Measurements from ENCODE around the gene RELB.

DNA sequence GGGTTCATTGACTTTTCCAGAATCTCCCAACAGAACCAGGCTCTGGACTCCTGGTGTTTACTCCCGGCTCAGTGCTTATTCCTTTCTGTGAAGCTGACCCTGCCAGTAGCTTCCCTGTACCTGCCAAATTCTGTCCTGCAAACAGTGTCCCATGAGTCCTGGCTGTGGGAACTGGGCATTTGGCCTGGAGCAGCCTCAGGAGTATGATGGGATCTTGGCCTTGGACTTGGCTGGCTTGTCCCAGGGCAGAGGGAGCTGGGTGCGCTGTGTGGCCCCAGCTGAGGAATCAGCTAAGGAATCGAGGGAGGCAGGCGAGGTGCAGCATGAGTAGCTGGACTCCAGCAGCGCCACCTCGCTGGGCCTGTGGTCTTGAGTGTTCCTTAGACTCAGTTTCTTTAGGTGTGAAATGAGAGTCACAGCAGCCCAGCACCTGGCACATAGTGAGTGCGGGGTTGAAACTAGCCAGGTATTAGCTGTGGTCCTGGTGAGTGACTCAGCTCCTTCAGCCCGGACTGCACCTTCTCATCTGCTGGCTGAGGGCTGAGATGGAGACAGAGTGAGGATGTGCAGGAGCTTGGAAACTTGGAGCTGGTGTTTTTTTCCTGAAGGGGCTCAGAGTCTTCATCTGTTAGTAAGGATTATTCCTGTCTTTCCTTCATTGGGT, 47.9 kb downstream of the RELB start:
- TF ChIP-seq, protein P1, sequence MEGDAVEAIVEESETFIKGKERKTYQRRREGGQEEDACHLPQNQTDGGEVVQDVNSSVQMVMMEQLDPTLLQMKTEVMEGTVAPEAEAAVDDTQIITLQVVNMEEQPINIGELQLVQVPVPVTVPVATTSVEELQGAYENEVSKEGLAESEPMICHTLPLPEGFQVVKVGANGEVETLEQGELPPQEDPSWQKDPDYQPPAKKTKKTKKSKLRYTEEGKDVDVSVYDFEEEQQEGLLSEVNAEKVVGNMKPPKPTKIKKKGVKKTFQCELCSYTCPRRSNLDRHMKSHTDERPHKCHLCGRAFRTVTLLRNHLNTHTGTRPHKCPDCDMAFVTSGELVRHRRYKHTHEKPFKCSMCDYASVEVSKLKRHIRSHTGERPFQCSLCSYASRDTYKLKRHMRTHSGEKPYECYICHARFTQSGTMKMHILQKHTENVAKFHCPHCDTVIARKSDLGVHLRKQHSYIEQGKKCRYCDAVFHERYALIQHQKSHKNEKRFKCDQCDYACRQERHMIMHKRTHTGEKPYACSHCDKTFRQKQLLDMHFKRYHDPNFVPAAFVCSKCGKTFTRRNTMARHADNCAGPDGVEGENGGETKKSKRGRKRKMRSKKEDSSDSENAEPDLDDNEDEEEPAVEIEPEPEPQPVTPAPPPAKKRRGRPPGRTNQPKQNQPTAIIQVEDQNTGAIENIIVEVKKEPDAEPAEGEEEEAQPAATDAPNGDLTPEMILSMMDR (IDR thresholded peaks at IDR 0.05), result no peak
- TF ChIP-seq POLR2A (IDR thresholded peaks at IDR 0.05), result no peak

Measured in gastroesophageal sphincter (tissue), 3 donors.